PC-3 (cell line): Measurements from ENCODE around the gene TGFB1.

ENCODE experiments used
- EZH2 ChIP-seq: fragments of 300-600 bp; sonication (generic); IDR thresholded peaks from one replicate; pipeline ENCODE4 v1.6.1; 2017; ENCODE audit warnings: antibody characterized with exemption, mild to moderate bottlenecking, low read length; ENCODE audit not compliant: unreplicated experiment
- EZH2phosphoT487 ChIP-seq: fragments of 300-600 bp; sonication (generic); IDR thresholded peaks from 2 replicates; pipeline ENCODE4 v1.6.1; 2018; ENCODE audit warnings: mild to moderate bottlenecking, antibody characterized with exemption, low read length, borderline replicate concordance
- TF ChIP-seq, protein P1 (sequence below): fragments of 300-600 bp; sonication (generic); conservative IDR thresholded peaks from 2 replicates; pipeline ENCODE4 v1.5.1; 2017; ENCODE audit warnings: antibody characterized with exemption, low read depth, mild to moderate bottlenecking, low read length

DNA sequence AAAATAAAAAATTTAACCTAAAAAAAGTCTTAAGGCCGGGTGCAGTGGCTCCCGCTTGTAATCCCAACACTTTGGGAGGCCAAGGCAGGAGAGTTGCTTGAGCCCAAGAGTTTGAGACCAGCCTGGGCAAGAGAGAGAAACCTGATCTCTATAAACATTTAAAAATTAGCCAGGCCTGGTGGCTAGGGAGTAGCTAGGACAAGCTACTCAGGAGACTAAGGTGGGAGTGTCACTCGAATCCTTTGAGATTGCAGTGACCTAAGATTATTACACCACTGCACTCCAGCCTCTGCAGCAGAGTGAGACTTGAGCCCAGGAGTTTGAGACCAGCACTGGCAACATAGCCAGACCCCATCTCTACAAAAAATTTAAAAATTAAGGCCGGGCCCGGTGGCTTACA is 42.6 kb downstream of the TGFB1 start:
- TF ChIP-seq EZH2: no peak
- TF ChIP-seq, protein P1, sequence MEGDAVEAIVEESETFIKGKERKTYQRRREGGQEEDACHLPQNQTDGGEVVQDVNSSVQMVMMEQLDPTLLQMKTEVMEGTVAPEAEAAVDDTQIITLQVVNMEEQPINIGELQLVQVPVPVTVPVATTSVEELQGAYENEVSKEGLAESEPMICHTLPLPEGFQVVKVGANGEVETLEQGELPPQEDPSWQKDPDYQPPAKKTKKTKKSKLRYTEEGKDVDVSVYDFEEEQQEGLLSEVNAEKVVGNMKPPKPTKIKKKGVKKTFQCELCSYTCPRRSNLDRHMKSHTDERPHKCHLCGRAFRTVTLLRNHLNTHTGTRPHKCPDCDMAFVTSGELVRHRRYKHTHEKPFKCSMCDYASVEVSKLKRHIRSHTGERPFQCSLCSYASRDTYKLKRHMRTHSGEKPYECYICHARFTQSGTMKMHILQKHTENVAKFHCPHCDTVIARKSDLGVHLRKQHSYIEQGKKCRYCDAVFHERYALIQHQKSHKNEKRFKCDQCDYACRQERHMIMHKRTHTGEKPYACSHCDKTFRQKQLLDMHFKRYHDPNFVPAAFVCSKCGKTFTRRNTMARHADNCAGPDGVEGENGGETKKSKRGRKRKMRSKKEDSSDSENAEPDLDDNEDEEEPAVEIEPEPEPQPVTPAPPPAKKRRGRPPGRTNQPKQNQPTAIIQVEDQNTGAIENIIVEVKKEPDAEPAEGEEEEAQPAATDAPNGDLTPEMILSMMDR: no peak
- no peak for TF ChIP-seq EZH2phosphoT487
